GM18951 (cell line): ENCODE data around the gene GALNT9.
"Not testable (repeated sequence)": the region's sequence is repeated elsewhere in the genome, so short reads cannot be mapped to it uniquely, and the experiment has no call there.

Experiments
- POLR2A ChIP-seq: IDR thresholded peaks from 4 replicates; pipeline ENCODE4 v1.6.1; 2011; ENCODE audit warnings: mild to moderate bottlenecking; ENCODE audit not compliant: insufficient read length, insufficient read depth; ENCODE audit errors: extremely low read depth
- in situ Hi-C: fragments of 300-500 bp; cut with MboI; formaldehyde crosslinking; loops from one replicate; pipeline ENCODE4 v1.12.0; 2022; ENCODE audit warnings: low sequenced_read_pairs, mixed read lengths, inconsistent platforms; ENCODE audit not compliant: unreplicated experiment

The GALNT9 gene

GRCh38 chr12:132363661-132364347, 34.4 kb upstream of the GALNT9 start:
- in situ Hi-C loops = no loop called here
- no peak for TF ChIP-seq POLR2A

GRCh38 chr12:132362996-132363660, 33.7 kb upstream of the GALNT9 start:
- in situ Hi-C loops = no loop called here
- no peak for TF ChIP-seq POLR2A

DNA sequence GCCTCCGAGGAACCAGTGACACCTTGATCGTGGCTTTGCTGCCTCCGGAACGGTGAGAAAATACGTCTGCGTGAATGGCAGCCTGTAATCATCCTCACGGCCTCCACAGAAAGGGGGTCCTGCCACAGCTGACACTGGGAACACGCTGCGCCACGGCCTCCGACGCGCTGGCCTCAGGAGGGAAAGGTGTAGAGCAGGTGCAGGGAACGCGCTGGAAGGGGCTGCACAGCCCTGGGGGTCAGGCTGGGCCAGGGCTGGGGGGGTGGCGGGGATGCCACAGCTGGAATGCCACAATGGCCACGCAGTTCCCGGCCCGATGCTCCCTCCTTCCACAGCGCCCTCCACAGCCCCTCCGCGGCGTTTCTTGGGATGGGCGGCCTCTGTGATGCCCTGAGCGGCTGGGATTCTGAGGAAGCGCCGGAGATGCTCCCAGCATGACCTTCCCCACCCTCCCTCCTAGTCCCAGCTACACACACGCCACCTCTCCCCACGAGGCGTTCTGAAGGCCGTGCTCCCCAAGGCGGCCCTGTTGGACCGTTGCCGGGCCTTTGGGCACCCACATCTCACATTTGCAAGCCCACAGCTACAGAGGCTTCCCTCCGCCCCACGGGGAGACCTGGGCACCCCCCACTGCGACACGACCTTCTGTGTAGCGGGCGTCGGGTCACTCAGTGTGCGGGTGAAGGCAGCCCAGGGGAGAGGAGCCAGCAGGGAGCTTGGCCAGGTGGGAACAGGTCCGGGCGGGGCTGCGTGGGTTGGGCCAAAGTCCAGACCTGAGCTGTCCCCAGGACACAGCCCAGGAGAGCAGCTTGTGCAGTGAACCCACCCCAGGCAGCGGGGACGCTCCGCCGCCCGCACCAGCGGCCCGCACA, 31.8 kb upstream of the GALNT9 start:
- in situ Hi-C loops = no loop called here
- TF ChIP-seq POLR2A = no peak

DNA sequence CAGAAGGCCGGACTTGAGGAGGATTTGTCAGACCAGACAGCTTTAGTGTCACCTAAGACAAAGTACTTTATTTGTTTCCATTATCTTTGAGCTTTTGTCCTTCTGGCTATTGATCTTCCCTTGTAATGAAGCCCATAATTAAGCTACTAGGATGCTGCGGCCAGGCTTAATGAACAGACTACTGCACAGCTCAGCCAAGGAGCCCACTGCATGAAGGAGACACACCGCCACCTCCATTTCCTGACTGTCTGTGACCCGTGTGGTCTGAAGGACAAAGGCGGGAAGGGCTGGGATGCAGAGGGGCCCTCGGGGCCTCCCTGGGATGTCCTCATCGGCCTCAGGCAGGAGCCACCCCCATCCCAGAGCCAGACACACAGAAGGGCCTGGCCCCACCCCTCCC, 31.0 kb upstream of the GALNT9 start:
- in situ Hi-C loops = no loop called here
- TF ChIP-seq POLR2A = no peak

DNA sequence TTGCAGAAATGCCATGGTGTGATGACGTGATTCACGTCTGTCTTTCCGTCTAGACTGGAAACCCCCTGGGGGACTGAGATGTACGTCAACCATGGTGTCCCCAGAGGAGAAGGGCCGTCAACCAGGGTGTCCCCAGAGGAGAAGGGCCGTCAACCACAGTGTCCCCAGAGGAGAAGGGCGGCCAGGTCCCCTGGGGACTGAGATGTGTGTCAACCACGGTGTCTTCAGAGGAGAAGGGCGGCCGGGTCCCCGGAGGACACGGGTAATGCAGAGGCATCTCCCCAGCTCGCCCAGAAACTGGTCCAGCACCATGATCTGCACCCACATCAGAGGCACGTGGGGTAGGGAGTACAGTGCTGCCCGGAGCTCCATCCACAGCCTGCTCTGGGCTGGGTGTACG, 30.6 kb upstream of the GALNT9 start:
- no peak for TF ChIP-seq POLR2A
- in situ Hi-C loops = no loop called here

DNA sequence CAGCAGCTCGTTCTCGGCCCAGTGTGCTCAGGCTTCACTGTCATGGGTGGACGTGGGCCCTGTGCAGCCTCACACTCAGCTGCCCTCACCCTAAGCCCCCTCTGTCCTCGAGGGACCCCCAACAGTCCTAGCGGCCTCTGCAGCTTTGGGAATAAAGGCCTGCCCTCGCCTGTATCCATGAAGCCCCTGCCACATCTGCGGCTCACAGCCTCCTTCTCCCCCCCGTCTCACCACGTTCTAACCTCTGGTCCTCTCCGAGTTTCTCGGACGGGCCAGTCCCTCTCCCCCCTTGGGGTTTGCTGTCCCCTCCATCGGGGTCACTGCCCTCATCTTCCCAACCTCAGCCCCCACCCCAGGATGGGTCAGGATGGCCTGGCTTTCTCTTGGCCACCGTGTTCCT, 30.2 kb upstream of the GALNT9 start:
- no peak for TF ChIP-seq POLR2A
- in situ Hi-C loops = no loop called here

- in situ Hi-C loops = not testable (repeated sequence)
Measured at GRCh38 chr12:132358241-132359225, 29.1 kb upstream of the GALNT9 start.

- no peak for TF ChIP-seq POLR2A
- in situ Hi-C loops = no loop called here
Measured at GRCh38 chr12:132357623-132358186, 28.3 kb upstream of the GALNT9 start.

- in situ Hi-C loops = no loop called here
- TF ChIP-seq POLR2A = no peak
Measured at GRCh38 chr12:132356691-132357622, 27.6 kb upstream of the GALNT9 start.

- TF ChIP-seq POLR2A = no peak
- in situ Hi-C loops = no loop called here
Measured at GRCh38 chr12:132355742-132356681, 26.6 kb upstream of the GALNT9 start.
